GM19023 (cell line): ENCODE results near the gene SLC44A5.
"Not testable (repeated sequence)": the region's sequence is repeated elsewhere in the genome, so short reads cannot be mapped to it uniquely, and the experiment has no call there.

Source experiments
- ATAC-seq: cut with Tn5 transposase; IDR thresholded peaks from one replicate; pipeline ENCODE4 v1.9.1; 2021; ENCODE audit warnings: mild to moderate bottlenecking, moderate library complexity; ENCODE audit not compliant: unreplicated experiment

The SLC44A5 gene

GRCh38 chr1:75469586-75470173 lies 141.2 kb downstream of the SLC44A5 start:
- no peak for ATAC-seq

GRCh38 chr1:75461808-75462325 lies 149.0 kb downstream of the SLC44A5 start:
- no peak for ATAC-seq

- no peak for ATAC-seq
These were observed 160.9 kb downstream of the SLC44A5 start for GRCh38 chr1:75449998-75450397.

GRCh38 chr1:75444220-75444619 lies 166.7 kb downstream of the SLC44A5 start:
- no peak for ATAC-seq

GRCh38 chr1:75440274-75440673 lies 170.6 kb downstream of the SLC44A5 start:
- ATAC-seq = no peak

- no peak for ATAC-seq
These were observed 172.6 kb downstream of the SLC44A5 start for GRCh38 chr1:75438355-75438754.

GRCh38 chr1:75431843-75432242 lies 179.1 kb downstream of the SLC44A5 start:
- no peak for ATAC-seq

GRCh38 chr1:75430526-75430925 lies 180.4 kb downstream of the SLC44A5 start:
- no peak for ATAC-seq

GRCh38 chr1:75426688-75427087 lies 184.2 kb downstream of the SLC44A5 start:
- no peak for ATAC-seq

- no peak for ATAC-seq
These were observed 185.8 kb downstream of the SLC44A5 start for GRCh38 chr1:75425001-75425650.

GRCh38 chr1:75423616-75424015 lies 187.3 kb downstream of the SLC44A5 start:
- ATAC-seq = no peak

GRCh38 chr1:75423136-75423535 lies 187.8 kb downstream of the SLC44A5 start:
- ATAC-seq = no peak

- ATAC-seq = no peak
These were observed 189.5 kb downstream of the SLC44A5 start for GRCh38 chr1:75421371-75421770.

GRCh38 chr1:75415187-75415586 lies 195.7 kb downstream of the SLC44A5 start:
- ATAC-seq = no peak

GRCh38 chr1:75412616-75413015 lies 198.3 kb downstream of the SLC44A5 start:
- ATAC-seq = no peak

- not testable (repeated sequence) for ATAC-seq
These were observed 206.2 kb downstream of the SLC44A5 start for GRCh38 chr1:75404681-75405080.

- not testable (repeated sequence) for ATAC-seq
These were observed 207.7 kb downstream of the SLC44A5 start for GRCh38 chr1:75403147-75403646.

- ATAC-seq = no peak
These were observed 210.2 kb downstream of the SLC44A5 start for GRCh38 chr1:75400716-75401115.

- ATAC-seq = no peak
These were observed 214.2 kb downstream of the SLC44A5 start for GRCh38 chr1:75396745-75397144.

- ATAC-seq = no peak
These were observed 214.7 kb downstream of the SLC44A5 start for GRCh38 chr1:75396260-75396659.

- ATAC-seq = peak; percentile 44
These were observed 216.4 kb downstream of the SLC44A5 start for GRCh38 chr1:75394386-75395139.

- ATAC-seq = peak; percentile 90
These were observed 218.6 kb downstream of the SLC44A5 start for GRCh38 chr1:75392278-75392677.
